DOHH2 (cell line): Measurements from ENCODE around the gene PXDC1.
"Not testable (repeated sequence)": the region's sequence is repeated elsewhere in the genome, so short reads cannot be mapped to it uniquely, and the experiment has no call there.

Source experiments
- CTCF ChIP-seq: fragments of 200-600 bp; sonication (generic); IDR thresholded peaks from one replicate; pipeline ENCODE4 v1.5.1; 2014; ENCODE audit warnings: antibody characterized with exemption, mild to moderate bottlenecking, low read depth, low read length; ENCODE audit not compliant: poor library complexity, severe bottlenecking
- EZH2phosphoT487 ChIP-seq: fragments of 200-600 bp; sonication (generic); IDR thresholded peaks from 2 replicates; pipeline ENCODE4 v1.6.1; 2017; ENCODE audit warnings: borderline replicate concordance, mild to moderate bottlenecking, antibody characterized with exemption, low read length, moderate library complexity, mixed read lengths

- not testable (repeated sequence) for TF ChIP-seq CTCF, EZH2phosphoT487
Measured at GRCh38 chr6:3677351-3677750, 74.2 kb downstream of the PXDC1 start.
